ES-I3 (cell line): ENCODE results near the gene GLIS1.

ENCODE experiments used
- H3K36me3 ChIP-seq: 2 replicates; pipeline ENCODE4 v1.6.1; 2013; ENCODE audit warnings: mild to moderate bottlenecking, low read length, control low read depth, moderate library complexity; ENCODE audit not compliant: insufficient read depth
- H3K4me1 ChIP-seq: 2 replicates; pipeline ENCODE4 v1.6.1; 2013; ENCODE audit warnings: mild to moderate bottlenecking, control low read depth, low read length; ENCODE audit not compliant: insufficient read depth
- H3K9ac ChIP-seq: 2 replicates; pipeline ENCODE4 v1.6.1; 2013; ENCODE audit warnings: low read depth, mild to moderate bottlenecking, low read length, moderate library complexity
- H3K9me3 ChIP-seq: 2 replicates; pipeline ENCODE4 v1.6.1; 2013; ENCODE audit warnings: mild to moderate bottlenecking, low read length, moderate library complexity; ENCODE audit not compliant: control insufficient read depth, insufficient read depth

Gene GLIS1

GRCh38 chr1:53502641-53503432 lies 236.1 kb downstream of the GLIS1 start:
- no peaks in the 10 kb centered on the region for H3K36me3 ChIP-seq
- no peak overlapping the region for H3K9ac ChIP-seq
- H3K9me3 ChIP-seq: no peaks in the 10 kb centered on the region
- H3K4me1 ChIP-seq: peaks cover 24% of the 10 kb centered on the region; the same call in 1 of the 2 replicates

GRCh38 chr1:53501065-53502005 lies 237.6 kb downstream of the GLIS1 start:
- H3K9me3 ChIP-seq: no peaks in the 10 kb centered on the region

DNA sequence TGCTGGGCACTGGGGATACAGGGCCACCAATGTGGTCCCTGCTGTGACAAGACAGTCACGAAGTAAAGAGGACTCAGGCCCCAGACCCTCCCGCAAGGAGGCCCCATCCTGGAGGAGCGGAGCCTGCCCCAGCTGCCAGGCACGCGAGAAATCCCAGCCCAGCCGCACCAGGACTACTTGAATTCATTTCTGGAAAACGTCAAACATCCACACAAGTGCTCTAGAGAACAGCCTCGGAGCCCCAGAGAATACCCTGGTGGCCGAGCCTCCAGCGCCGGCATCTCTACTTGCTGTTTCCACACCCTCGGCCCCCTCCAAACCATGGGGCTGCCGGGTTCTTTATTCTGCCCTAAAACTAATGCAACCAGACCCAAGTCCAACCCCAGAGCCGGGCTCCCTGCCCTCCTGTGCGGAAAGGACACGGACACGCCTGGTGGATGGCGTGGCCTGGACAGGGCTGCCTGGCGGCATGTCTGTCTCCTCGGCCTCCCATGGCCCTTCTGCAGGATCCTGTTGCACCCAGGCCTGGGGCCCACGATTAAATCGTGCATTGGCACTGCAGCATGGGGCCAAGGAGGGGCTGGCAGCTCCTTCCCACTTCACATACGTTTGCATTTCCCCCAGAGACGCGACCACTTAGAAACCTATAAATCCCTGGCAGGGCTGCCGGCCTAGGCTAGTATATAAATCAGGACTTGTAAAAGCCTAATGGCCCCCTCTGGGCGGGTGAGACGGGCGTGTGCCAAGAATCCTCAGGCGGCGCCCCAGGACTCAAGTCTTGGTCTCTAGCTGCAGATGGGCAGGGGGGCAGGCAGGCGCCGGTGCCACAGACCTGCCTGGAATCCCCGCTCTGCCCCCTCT lies 238.5 kb downstream of the GLIS1 start:
- Histone ChIP-seq H3K36me3 (no peaks in the 10 kb centered on the region), H3K9me3 (no peaks in the 10 kb centered on the region), H3K9ac (no peak overlapping the region), H3K4me1 (peaks cover 19% of the 10 kb centered on the region; the same call in 1 of the 2 replicates)

More at GRCh38 chr1:53501065-53502005, 237.6 kb downstream of the GLIS1 start:
- Histone ChIP-seq H3K36me3 (no peaks in the 10 kb centered on the region), H3K9ac (no peak overlapping the region), H3K4me1 (peaks cover 19% of the 10 kb centered on the region; the same call in 1 of the 2 replicates)

DNA sequence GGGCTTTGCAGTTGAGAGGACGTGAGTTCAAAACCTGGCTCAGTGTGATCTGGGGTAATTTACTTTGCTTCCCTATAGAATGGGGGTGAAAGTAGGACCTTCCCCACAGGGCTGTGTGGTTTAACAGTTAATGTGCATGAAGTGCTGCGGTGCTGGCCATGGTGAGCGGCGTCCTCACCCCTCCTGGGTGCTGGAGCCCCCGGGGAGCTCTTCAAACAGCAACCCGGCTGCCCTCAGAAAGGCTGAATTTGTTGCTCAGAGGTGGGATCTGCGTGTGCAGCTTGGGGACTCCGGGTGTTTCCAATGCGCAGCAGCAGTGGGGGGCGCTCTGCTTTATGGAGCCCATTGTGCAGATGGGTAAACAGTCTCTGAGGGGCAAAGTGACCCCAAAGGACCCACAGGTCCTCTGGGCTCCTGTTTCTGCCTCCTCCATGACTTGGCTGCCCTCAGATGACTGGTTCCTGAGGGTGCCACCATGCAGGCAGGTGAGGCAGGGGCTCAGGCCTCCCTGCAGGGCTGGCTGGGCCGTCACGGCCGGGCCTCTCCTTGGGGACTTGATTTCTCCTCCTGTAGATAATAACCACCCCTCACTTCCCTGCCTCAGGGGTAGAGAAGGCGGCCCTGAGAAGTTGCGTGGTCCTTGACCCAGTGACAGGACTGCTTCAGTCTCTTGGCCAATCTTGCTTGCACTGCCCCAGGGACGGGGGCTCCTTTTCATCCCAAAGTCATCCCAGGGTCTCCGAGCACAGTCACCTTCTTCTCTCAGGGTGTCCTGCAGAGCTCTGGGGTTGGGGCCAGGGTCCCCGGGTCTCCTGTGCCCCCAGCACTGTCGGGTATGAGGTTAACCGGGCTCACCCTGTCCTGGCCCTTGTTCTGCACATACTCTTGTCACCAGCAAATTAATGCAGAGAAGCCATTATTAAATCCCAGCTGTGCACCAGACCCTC lies 239.4 kb downstream of the GLIS1 start:
- Histone ChIP-seq H3K9me3 (no peaks in the 10 kb centered on the region), H3K9ac (no peak overlapping the region), H3K36me3 (no peaks in the 10 kb centered on the region), H3K4me1 (peaks cover 19% of the 10 kb centered on the region; the same call in 1 of the 2 replicates)

DNA sequence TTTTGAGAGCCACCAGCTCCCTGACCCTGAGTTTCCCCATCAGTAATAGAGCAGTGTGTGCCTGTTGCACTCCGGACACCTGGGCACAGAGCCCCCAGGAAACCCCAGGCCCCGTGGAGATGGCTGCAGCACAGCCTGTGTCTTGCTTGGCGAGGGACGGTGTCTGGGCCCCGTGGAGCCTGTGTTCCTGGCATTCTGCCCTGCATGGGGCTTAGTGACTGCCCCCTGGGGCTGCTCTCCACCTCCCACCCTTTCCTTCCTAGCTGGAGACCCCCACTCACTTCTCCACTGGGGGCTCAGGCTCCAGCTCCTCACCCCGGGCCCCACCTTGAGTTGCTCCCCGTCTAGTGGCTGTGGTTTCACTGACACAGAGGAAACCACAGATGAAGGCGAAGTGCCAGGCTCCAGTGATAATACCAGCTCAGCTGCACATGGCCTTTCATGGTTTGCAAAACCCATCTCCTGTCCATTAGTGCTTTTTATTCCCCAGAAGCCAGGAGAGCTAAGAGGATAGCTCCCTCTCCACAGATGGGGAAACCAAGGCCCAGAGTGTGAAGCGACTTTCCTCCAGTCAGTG lies 240.3 kb downstream of the GLIS1 start:
- Histone ChIP-seq H3K36me3 (no peaks in the 10 kb centered on the region), H3K9me3 (no peaks in the 10 kb centered on the region), H3K4me1 (peaks cover 17% of the 10 kb centered on the region; the same call in 1 of the 2 replicates), H3K9ac (no peak overlapping the region)

DNA sequence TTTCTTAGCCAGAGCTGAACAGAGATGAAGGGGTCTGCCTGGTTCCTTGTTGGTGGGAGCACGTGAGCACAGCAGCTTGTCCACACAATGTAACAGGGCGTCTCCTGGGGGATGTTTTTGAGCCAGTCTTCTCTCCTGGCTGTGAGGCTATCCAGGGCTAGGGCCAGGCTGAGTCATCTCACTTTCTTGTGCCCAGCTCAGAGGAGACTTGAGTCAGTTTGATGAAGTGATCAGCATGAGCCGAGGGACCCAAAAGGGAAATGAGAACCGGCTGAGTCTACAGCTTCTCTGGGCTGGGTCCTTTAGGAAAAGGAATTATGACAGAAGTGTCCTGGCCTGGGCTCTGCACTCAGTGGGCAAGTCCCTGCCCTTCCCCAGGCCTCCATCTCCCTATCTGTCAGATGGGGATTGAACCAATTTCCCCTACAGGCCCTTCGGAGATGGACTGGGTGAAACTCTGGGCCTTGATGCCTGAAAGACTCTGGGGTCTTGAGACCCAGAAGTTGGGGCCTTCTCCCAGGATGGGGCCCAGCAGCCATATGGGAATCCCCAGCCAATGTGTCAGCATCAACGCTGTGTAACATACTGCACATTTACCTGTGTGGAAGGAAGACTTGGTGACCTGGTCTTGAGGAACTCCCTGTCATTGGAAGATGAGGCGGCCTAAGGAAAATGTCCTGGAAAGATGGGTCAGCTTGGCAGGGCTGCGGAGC lies 243.2 kb downstream of the GLIS1 start:
- H3K4me1 ChIP-seq: no peaks in the 10 kb centered on the region; the same call in 1 of the 2 replicates
- no peaks in the 10 kb centered on the region for H3K9me3 ChIP-seq
- no peaks in the 10 kb centered on the region for H3K36me3 ChIP-seq
- H3K9ac ChIP-seq: no peak overlapping the region

GRCh38 chr1:53490351-53490750 lies 248.6 kb downstream of the GLIS1 start:
- Histone ChIP-seq H3K9me3 (no peaks in the 10 kb centered on the region), H3K4me1 (peaks cover 5% of the 10 kb centered on the region; the same call in 1 of the 2 replicates), H3K36me3 (no peaks in the 10 kb centered on the region)

DNA sequence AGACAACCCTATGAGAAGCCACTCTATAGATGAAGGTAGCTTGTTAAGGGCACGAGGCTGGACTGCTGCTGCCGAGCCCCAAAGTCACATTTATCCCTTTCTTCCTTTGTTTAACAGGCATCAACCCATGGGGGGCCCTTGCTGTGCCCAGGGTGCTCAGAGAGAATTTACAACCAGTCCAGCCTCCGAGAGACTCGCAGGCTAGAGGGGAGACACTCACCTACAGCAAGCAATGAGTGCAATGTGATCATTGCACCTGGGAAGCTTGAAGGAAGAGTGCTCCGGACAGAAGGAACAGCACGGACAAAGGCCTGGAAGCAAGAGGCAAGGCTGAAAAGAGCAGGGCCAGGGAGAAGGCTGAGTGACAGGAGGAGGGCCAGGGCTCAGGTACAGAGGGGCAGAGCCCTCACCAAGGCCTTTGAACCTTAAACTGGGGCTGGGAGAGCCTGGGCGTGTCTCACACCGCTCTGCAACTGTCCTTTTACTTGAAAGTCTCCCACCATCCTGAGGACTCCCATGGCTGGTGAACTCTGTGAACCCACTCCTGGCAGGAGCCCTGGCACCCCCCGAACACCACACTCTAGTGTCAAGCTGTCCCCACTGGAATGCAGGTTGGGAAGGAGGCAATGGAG lies 252.5 kb downstream of the GLIS1 start:
- Histone ChIP-seq H3K4me1 (peaks cover 5% of the 10 kb centered on the region; the same call in 1 of the 2 replicates), H3K9ac (no peak overlapping the region), H3K36me3 (no peaks in the 10 kb centered on the region), H3K9me3 (no peaks in the 10 kb centered on the region)

More at GRCh38 chr1:53490351-53490750, 248.6 kb downstream of the GLIS1 start:
- no peak overlapping the region for H3K9ac ChIP-seq

DNA sequence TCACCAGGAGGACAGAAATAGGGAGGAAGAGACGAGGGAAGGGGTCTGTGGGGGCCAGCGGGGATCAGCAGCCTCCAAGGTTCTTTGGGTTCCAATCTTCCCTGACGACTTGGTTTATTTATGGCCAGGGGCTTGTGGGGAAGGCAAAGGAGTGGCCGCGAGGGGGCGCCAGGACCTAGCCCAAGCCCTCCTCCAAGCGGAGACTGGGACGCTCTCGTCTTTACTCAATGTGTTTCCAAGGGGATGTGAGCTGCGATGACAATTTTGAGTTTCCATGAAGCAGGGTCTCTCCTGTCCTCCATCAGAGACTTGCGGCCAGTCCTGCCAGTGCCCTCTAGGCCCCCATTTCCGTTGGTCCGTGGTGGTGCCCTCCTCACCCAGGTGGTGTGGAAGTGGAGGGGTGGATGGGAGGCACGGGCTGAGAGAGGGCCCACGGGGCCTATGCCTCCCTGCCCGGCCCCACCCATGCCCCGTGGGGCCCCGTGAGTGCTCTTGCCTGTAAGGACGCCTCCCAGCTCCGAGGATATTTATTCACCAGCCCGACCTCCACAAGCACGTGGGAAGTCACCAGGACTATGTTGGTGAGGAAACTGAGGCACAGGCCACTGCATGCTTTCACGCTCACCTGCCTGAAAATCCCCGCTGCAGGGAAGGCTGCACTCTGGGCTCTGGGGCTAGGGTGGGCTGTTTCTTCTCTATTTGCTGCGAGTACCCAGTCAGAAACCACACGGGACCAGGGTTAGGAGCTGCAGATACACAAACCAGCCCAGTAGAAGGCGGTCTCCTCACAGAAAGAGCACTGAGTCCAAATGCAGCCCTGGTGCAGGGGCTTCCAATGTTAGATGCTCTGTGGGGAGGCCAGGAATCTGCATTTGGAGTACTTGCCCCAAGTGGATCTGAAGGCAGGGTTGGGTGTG lies 253.2 kb downstream of the GLIS1 start:
- H3K9me3 ChIP-seq: no peaks in the 10 kb centered on the region
- no peaks in the 10 kb centered on the region for H3K36me3 ChIP-seq
- peaks cover 5% of the 10 kb centered on the region; the same call in 1 of the 2 replicates for H3K4me1 ChIP-seq
- peak overlapping the region; percentile 3; the same call in 1 of the 2 replicates for H3K9ac ChIP-seq

DNA sequence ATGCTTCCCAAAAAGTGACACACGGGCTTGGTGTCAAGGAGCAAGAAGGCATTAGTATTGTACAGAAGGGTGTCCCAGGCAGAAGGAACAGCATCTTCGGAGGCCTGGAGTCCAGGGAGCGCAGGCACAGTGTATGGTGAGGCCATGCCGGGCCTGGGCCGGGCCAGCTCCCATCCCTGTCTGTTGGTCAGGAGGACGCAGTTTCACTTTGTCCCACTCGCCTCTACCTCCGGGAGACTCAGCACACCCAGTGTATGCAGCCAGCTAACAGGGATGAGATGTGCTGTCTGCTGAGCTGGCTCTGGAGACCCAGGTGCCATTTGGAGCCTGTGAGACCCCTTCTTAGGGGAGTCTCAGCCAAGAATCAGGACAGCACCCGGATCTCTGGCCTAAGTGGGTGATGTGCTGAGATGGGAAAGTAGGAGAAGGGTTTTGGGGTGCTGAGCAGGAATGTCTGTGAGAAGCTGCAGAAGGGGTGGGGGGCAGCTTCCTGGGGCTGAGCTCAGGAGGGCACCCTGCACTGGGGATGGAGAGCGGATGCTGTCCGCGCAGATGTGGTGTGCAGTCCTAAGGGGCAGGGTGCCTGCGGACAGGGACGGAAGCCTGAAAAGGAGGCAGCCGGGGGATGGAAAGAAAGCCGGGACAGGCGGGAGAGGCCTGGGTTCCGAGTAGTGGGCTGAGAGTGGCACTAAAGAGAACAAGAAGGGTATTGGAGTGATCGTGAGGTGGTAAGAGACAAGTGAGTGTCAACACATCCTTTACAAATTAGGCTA lies 254.1 kb downstream of the GLIS1 start:
- Histone ChIP-seq H3K4me1 (peaks cover 5% of the 10 kb centered on the region; the same call in 1 of the 2 replicates), H3K9ac (no peak overlapping the region), H3K9me3 (no peaks in the 10 kb centered on the region), H3K36me3 (no peaks in the 10 kb centered on the region)
